HCT116 (cell line): ENCODE data around the gene C4BPA.

Experiments
- EZH2 ChIP-seq: fragments of 200-600 bp; sonication (generic); IDR thresholded peaks from 2 replicates; pipeline ENCODE4 v1.6.1; 2017; ENCODE audit warnings: antibody characterized with exemption, mixed run types
- JUND ChIP-seq: IDR thresholded peaks from 2 replicates; pipeline ENCODE4 v1.6.1; 2012
- POLR2A ChIP-seq: IDR thresholded peaks from 2 replicates; pipeline ENCODE4 v1.7.0; 2011; ENCODE audit warnings: borderline replicate concordance; ENCODE audit not compliant: insufficient read depth, insufficient read length; ENCODE audit errors: extremely low read depth
- POLR2AphosphoS5 ChIP-seq: IDR thresholded peaks from 2 replicates; pipeline ENCODE4 v1.6.1; 2011; ENCODE audit warnings: mild to moderate bottlenecking, low read depth, low read length, moderate library complexity
- SRF ChIP-seq: IDR thresholded peaks from 2 replicates; pipeline ENCODE4 v1.6.1; 2012; ENCODE audit warnings: low read depth
- ZNF274 ChIP-seq: fragments of 200-500 bp; sonication (Bioruptor generic); IDR thresholded peaks from 2 replicates; pipeline ENCODE4 v1.6.1; 2014; ENCODE audit warnings: mild to moderate bottlenecking, low read depth, low read length, inconsistent platforms
- TF ChIP-seq, protein P1 (sequence below): IDR thresholded peaks from 2 replicates; pipeline ENCODE4 v1.6.1; 2012
- TF ChIP-seq, protein P2 (sequence below), 3 experiments: fragments of 200-600 bp in 1 of 3; sonication (generic) in 1 of 3; IDR thresholded peaks in 2 of 3; conservative IDR thresholded peaks in 1 of 3; 2 replicates each; pipeline ENCODE4 v1.5.1; 2012 to 2017; ENCODE audit warnings: low read depth in 2 of 3, low read length in 2 of 3, antibody characterized with exemption in 1 of 3, borderline replicate concordance in 1 of 3, control low read depth in 1 of 3, mild to moderate bottlenecking in 1 of 3, mixed read lengths in 1 of 3, mixed run types in 1 of 3, moderate library complexity in 1 of 3; ENCODE audit not compliant: insufficient read depth in 1 of 3

DNA sequence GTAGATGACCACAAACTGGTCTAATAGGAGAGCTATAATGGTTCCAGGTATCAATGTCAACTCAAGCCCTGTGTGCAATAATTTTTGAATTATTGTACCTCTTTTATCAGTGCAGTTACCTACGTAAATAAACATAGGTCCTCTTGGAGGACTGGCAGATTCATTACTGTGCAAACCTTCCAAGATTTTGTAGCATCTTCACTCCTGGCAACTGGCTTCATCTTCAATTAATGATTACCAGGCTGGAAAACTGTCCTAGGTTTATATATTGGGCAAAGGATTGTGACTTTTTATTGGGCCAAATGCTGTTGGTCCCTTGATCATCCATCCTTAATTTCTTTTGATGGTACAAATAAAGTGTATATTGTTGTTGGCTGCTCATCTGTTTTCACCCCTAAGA is 35.6 kb downstream of the C4BPA start:
- TF ChIP-seq, protein P1, sequence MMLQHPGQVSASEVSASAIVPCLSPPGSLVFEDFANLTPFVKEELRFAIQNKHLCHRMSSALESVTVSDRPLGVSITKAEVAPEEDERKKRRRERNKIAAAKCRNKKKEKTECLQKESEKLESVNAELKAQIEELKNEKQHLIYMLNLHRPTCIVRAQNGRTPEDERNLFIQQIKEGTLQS = no peak
- TF ChIP-seq POLR2AphosphoS5 (no peak), JUND (no peak), SRF (no peak), POLR2A (no peak), EZH2 (no peak), ZNF274 (no peak)
- TF ChIP-seq, protein P2, sequence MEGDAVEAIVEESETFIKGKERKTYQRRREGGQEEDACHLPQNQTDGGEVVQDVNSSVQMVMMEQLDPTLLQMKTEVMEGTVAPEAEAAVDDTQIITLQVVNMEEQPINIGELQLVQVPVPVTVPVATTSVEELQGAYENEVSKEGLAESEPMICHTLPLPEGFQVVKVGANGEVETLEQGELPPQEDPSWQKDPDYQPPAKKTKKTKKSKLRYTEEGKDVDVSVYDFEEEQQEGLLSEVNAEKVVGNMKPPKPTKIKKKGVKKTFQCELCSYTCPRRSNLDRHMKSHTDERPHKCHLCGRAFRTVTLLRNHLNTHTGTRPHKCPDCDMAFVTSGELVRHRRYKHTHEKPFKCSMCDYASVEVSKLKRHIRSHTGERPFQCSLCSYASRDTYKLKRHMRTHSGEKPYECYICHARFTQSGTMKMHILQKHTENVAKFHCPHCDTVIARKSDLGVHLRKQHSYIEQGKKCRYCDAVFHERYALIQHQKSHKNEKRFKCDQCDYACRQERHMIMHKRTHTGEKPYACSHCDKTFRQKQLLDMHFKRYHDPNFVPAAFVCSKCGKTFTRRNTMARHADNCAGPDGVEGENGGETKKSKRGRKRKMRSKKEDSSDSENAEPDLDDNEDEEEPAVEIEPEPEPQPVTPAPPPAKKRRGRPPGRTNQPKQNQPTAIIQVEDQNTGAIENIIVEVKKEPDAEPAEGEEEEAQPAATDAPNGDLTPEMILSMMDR (IDR thresholded peaks at IDR 0.05 in 2 of 3, conservative IDR thresholded peaks at IDR 0.05 in 1 of 3; ENCODE audit: borderline replicate concordance in 1 of 3, insufficient read depth in 1 of 3, low read depth in 2 of 3, low read length in 2 of 3) = no peak
